ENCODE measurements around the gene ZDHHC14. TPM values are rescaled to one million over a fixed set of nuclear protein-coding genes. Genes with fewer than 3 reads are reported as not detected.

The ZDHHC14 gene
- total RNA-seq, 2 experiments from 2014 or later, result 5.2 TPM

GRCh38 chr6:157707576-157707975, 326.6 kb downstream of the ZDHHC14 start:
- Mint-ChIP-seq H3K4me1 (no peaks in the 10 kb centered on the region), H3K27ac (no peak overlapping the region), H3K36me3 (no peaks in the 10 kb centered on the region), H3K9me3 (no peaks in the 10 kb centered on the region), H3K27me3 (no peaks in the 10 kb centered on the region), H3K4me3 (no peak overlapping the region)
- no peak for ATAC-seq (ENCODE audit: low read depth)
- POLR2A ChIA-PET, result no interaction called here
- no peak for DNase-seq

- no peak overlapping the region for H3K27ac Mint-ChIP-seq
- no peaks in the 10 kb centered on the region for H3K4me1 Mint-ChIP-seq
- DNase-seq (no peak), ATAC-seq (ENCODE audit: low read depth) (no peak)
- no peaks in the 10 kb centered on the region for H3K9me3 Mint-ChIP-seq
- POLR2A ChIA-PET, result no interaction called here
- H3K36me3 Mint-ChIP-seq, result no peaks in the 10 kb centered on the region
- H3K27me3 Mint-ChIP-seq, result no peaks in the 10 kb centered on the region
- H3K4me3 Mint-ChIP-seq, result no peak overlapping the region
Measured at GRCh38 chr6:157708239-157708638, 327.2 kb downstream of the ZDHHC14 start.

GRCh38 chr6:157708933-157709332, 327.9 kb downstream of the ZDHHC14 start:
- DNase-seq, result no peak
- no peak overlapping the region for H3K27ac Mint-ChIP-seq
- H3K36me3 Mint-ChIP-seq, result no peaks in the 10 kb centered on the region
- H3K9me3 Mint-ChIP-seq, result no peaks in the 10 kb centered on the region
- no peak overlapping the region for H3K4me3 Mint-ChIP-seq
- peaks cover 2% of the 10 kb centered on the region for H3K27me3 Mint-ChIP-seq
- POLR2A ChIA-PET, result no interaction called here
- no peaks in the 10 kb centered on the region for H3K4me1 Mint-ChIP-seq
- ATAC-seq (ENCODE audit: low read depth), result no peak

GRCh38 chr6:157709555-157709954, 328.6 kb downstream of the ZDHHC14 start:
- H3K9me3 Mint-ChIP-seq, result no peaks in the 10 kb centered on the region
- no peaks in the 10 kb centered on the region for H3K36me3 Mint-ChIP-seq
- no peaks in the 10 kb centered on the region for H3K4me1 Mint-ChIP-seq
- H3K27me3 Mint-ChIP-seq, result peaks cover 2% of the 10 kb centered on the region
- ATAC-seq (ENCODE audit: low read depth) (no peak), DNase-seq (no peak)
- H3K27ac Mint-ChIP-seq, result no peak overlapping the region
- POLR2A ChIA-PET, result no interaction called here
- no peak overlapping the region for H3K4me3 Mint-ChIP-seq

GRCh38 chr6:157710604-157711003, 329.6 kb downstream of the ZDHHC14 start:
- POLR2A ChIA-PET, result no interaction called here
- no peaks in the 10 kb centered on the region for H3K4me1 Mint-ChIP-seq

GRCh38 chr6:157711060-157711459, 330.1 kb downstream of the ZDHHC14 start:
- no peaks in the 10 kb centered on the region for H3K36me3 Mint-ChIP-seq
- POLR2A ChIA-PET, result no interaction called here
- H3K4me1 Mint-ChIP-seq, result no peaks in the 10 kb centered on the region
- peaks cover 2% of the 10 kb centered on the region for H3K27me3 Mint-ChIP-seq
- ATAC-seq (ENCODE audit: low read depth), result no peak
- no peaks in the 10 kb centered on the region for H3K9me3 Mint-ChIP-seq
- H3K4me3 Mint-ChIP-seq, result no peak overlapping the region
- DNase-seq, result no peak
- H3K27ac Mint-ChIP-seq, result no peak overlapping the region

More at GRCh38 chr6:157710604-157711003, 329.6 kb downstream of the ZDHHC14 start:
- Mint-ChIP-seq H3K4me3 (no peak overlapping the region), H3K27me3 (peaks cover 2% of the 10 kb centered on the region), H3K36me3 (no peaks in the 10 kb centered on the region), H3K27ac (no peak overlapping the region), H3K9me3 (no peaks in the 10 kb centered on the region)
- no peak for ATAC-seq (ENCODE audit: low read depth)
- DNase-seq, result no peak

- no peak overlapping the region for H3K27ac Mint-ChIP-seq
- no peaks in the 10 kb centered on the region for H3K36me3 Mint-ChIP-seq
- no peak for ATAC-seq (ENCODE audit: low read depth)
- no peak overlapping the region for H3K4me3 Mint-ChIP-seq
- POLR2A ChIA-PET, result no interaction called here
- no peaks in the 10 kb centered on the region for H3K9me3 Mint-ChIP-seq
- peaks cover 4% of the 10 kb centered on the region for H3K27me3 Mint-ChIP-seq
- no peaks in the 10 kb centered on the region for H3K4me1 Mint-ChIP-seq
- DNase-seq, result no peak
Measured at GRCh38 chr6:157712585-157713295, 331.8 kb downstream of the ZDHHC14 start.

- ATAC-seq (ENCODE audit: low read depth) (no peak), DNase-seq (no peak)
- POLR2A ChIA-PET, result no interaction called here
- H3K27ac Mint-ChIP-seq, result no peak overlapping the region
- no peaks in the 10 kb centered on the region for H3K4me1 Mint-ChIP-seq
- H3K9me3 Mint-ChIP-seq, result no peaks in the 10 kb centered on the region
- no peaks in the 10 kb centered on the region for H3K36me3 Mint-ChIP-seq
- H3K27me3 Mint-ChIP-seq, result peaks cover 4% of the 10 kb centered on the region
- H3K4me3 Mint-ChIP-seq, result no peak overlapping the region
Measured at GRCh38 chr6:157713451-157714152, 332.6 kb downstream of the ZDHHC14 start.

- no peaks in the 10 kb centered on the region for H3K9me3 Mint-ChIP-seq
- POLR2A ChIA-PET, result no interaction called here
- DNase-seq, result no peak
- no peak overlapping the region for H3K27ac Mint-ChIP-seq
- no peak for ATAC-seq (ENCODE audit: low read depth)
- H3K27me3 Mint-ChIP-seq, result peaks cover 6% of the 10 kb centered on the region
- H3K36me3 Mint-ChIP-seq, result no peaks in the 10 kb centered on the region
- no peaks in the 10 kb centered on the region for H3K4me1 Mint-ChIP-seq
- no peak overlapping the region for H3K4me3 Mint-ChIP-seq
Measured at GRCh38 chr6:157714153-157714490, 333.1 kb downstream of the ZDHHC14 start.

- H3K27me3 Mint-ChIP-seq, result peaks cover 6% of the 10 kb centered on the region
- H3K27ac Mint-ChIP-seq, result no peak overlapping the region
- no peak for ATAC-seq (ENCODE audit: low read depth)
- no peaks in the 10 kb centered on the region for H3K4me1 Mint-ChIP-seq
- no peaks in the 10 kb centered on the region for H3K36me3 Mint-ChIP-seq
- H3K4me3 Mint-ChIP-seq, result no peak overlapping the region
- no peak for DNase-seq
- H3K9me3 Mint-ChIP-seq, result no peaks in the 10 kb centered on the region
- POLR2A ChIA-PET, result interaction anchor here (0.7 kb wide), 1 partner anchor 19 kb away, joined by 6 read pairs; no protein-coding TSS in a partner anchor
Measured at GRCh38 chr6:157715728-157716164, 334.8 kb downstream of the ZDHHC14 start.

- H3K4me1 Mint-ChIP-seq, result no peaks in the 10 kb centered on the region
- H3K27me3 Mint-ChIP-seq, result peaks cover 6% of the 10 kb centered on the region
- no peak overlapping the region for H3K4me3 Mint-ChIP-seq
- H3K9me3 Mint-ChIP-seq, result no peaks in the 10 kb centered on the region
- ATAC-seq (ENCODE audit: low read depth), result no peak
- POLR2A ChIA-PET, result no interaction called here
- no peaks in the 10 kb centered on the region for H3K36me3 Mint-ChIP-seq
- no peak overlapping the region for H3K27ac Mint-ChIP-seq
- no peak for DNase-seq
Measured at GRCh38 chr6:157716251-157716995, 335.4 kb downstream of the ZDHHC14 start.

- Mint-ChIP-seq H3K27ac (no peak overlapping the region), H3K4me1 (no peaks in the 10 kb centered on the region), H3K27me3 (peaks cover 6% of the 10 kb centered on the region), H3K9me3 (no peaks in the 10 kb centered on the region), H3K36me3 (no peaks in the 10 kb centered on the region), H3K4me3 (no peak overlapping the region)
- ATAC-seq (ENCODE audit: low read depth) (no peak), DNase-seq (no peak)
- POLR2A ChIA-PET, result no interaction called here
Measured at GRCh38 chr6:157717340-157717748, 336.4 kb downstream of the ZDHHC14 start.

- H3K9me3 Mint-ChIP-seq, result no peaks in the 10 kb centered on the region
- no peak overlapping the region for H3K4me3 Mint-ChIP-seq
Measured at GRCh38 chr6:157718503-157719187, 337.7 kb downstream of the ZDHHC14 start.

More at GRCh38 chr6:157718503-157719187, 337.7 kb downstream of the ZDHHC14 start:
- H3K27me3 Mint-ChIP-seq, result peaks cover 4% of the 10 kb centered on the region
- no peaks in the 10 kb centered on the region for H3K4me1 Mint-ChIP-seq
- ATAC-seq (ENCODE audit: low read depth) (no peak), DNase-seq (no peak)
- peaks cover 1% of the 10 kb centered on the region for H3K36me3 Mint-ChIP-seq
- POLR2A ChIA-PET, result no interaction called here
- no peak overlapping the region for H3K27ac Mint-ChIP-seq
